Stimulated activated CD8-positive, alpha-beta memory T cell treated with anti-CD3 and anti-CD28 coated beads, Interleukin-12 subunit alpha, Interleukin-12 subunit beta, amount 100 ng/mL, for 1 hour (primary cell): ENCODE results near the gene USP17L20.
"Not testable (repeated sequence)": the region's sequence is repeated elsewhere in the genome, so short reads cannot be mapped to it uniquely, and the experiment has no call there.

Experiments used
- DNase-seq: peaks from one replicate; pipeline ENCODE4 v3.0.0-alpha.2; 2020; ENCODE audit warnings: low read depth

USP17L20 gene

GRCh38 chr4:9257824-9258223 is at the start of gene USP17L20:
USP17L20 (plus strand) TSS chr4:9258124; CDS start chr4:9258124, 0 bp downstream.
- DNase-seq, result not testable (repeated sequence)

- not testable (repeated sequence) for DNase-seq
These were observed 47.6 kb upstream of the USP17L20 start, which contains the start of gene USP17L10 for GRCh38 chr4:9210357-9210756. USP17L10 (plus strand) TSS chr4:9210657; CDS start chr4:9210657, 0 bp downstream.

GRCh38 chr4:9214701-9215100 is 43.2 kb upstream of the USP17L20 start:
- not testable (repeated sequence) for DNase-seq

GRCh38 chr4:9215105-9215504 is 42.8 kb upstream of the USP17L20 start, which contains the start of gene USP17L11:
USP17L11 (plus strand) TSS chr4:9215405; CDS start chr4:9215405, 0 bp downstream.
- DNase-seq, result not testable (repeated sequence)

GRCh38 chr4:9219852-9220251 is 38.1 kb upstream of the USP17L20 start, which contains the start of gene USP17L12:
USP17L12 (plus strand) TSS chr4:9220152; CDS start chr4:9220152, 0 bp downstream.
- DNase-seq, result not testable (repeated sequence)

- not testable (repeated sequence) for DNase-seq
These were observed 33.3 kb upstream of the USP17L20 start, which contains the start of gene USP17L13 for GRCh38 chr4:9224596-9224995. USP17L13 (plus strand) TSS chr4:9224896; CDS start chr4:9224896, 0 bp downstream.

GRCh38 chr4:9230249-9230648 is 27.7 kb upstream of the USP17L20 start:
- DNase-seq, result not testable (repeated sequence)

GRCh38 chr4:9234085-9234484 is 23.8 kb upstream of the USP17L20 start, which contains the start of gene USP17L15:
USP17L15 (plus strand) TSS chr4:9234385; CDS start chr4:9234385, 0 bp downstream.
- DNase-seq, result not testable (repeated sequence)

- not testable (repeated sequence) for DNase-seq
These were observed 19.5 kb upstream of the USP17L20 start for GRCh38 chr4:9238461-9238860.

- DNase-seq, result not testable (repeated sequence)
These were observed 14.3 kb upstream of the USP17L20 start, which contains the start of gene USP17L17 for GRCh38 chr4:9243579-9243978. USP17L17 (plus strand) TSS chr4:9243879; CDS start chr4:9243879, 0 bp downstream.

GRCh38 chr4:9247953-9248680 is 9.8 kb upstream of the USP17L20 start, which contains the start of gene USP17L18:
USP17L18 (plus strand) TSS chr4:9248630; CDS start chr4:9248630, 0 bp downstream.
- not testable (repeated sequence) for DNase-seq

GRCh38 chr4:9253078-9253477 is 4.8 kb upstream of the USP17L20 start, which contains the start of gene USP17L19:
USP17L19 (plus strand) TSS chr4:9253378; CDS start chr4:9253378, 0 bp downstream.
- not testable (repeated sequence) for DNase-seq

- not testable (repeated sequence) for DNase-seq
These were observed 4.6 kb downstream of the USP17L20 start, which contains the start of gene USP17L21 for GRCh38 chr4:9262572-9262971. USP17L21 (plus strand) TSS chr4:9262872; CDS start chr4:9262872, 0 bp downstream.

- not testable (repeated sequence) for DNase-seq
These were observed 9.4 kb downstream of the USP17L20 start, which contains the start of gene USP17L22 for GRCh38 chr4:9267319-9267718. USP17L22 (plus strand) TSS chr4:9267619; CDS start chr4:9267619, 0 bp downstream.

- not testable (repeated sequence) for DNase-seq
These were observed 13.8 kb downstream of the USP17L20 start for GRCh38 chr4:9271719-9272118.
